ENCODE results near the gene RETREG1.

Gene RETREG1

GRCh38 chr5:16606628-16607027 is 10.2 kb downstream of the RETREG1 start:
- DNase-seq (ENCODE audit: low read depth), result no peak
- TF ChIP-seq, protein P1, sequence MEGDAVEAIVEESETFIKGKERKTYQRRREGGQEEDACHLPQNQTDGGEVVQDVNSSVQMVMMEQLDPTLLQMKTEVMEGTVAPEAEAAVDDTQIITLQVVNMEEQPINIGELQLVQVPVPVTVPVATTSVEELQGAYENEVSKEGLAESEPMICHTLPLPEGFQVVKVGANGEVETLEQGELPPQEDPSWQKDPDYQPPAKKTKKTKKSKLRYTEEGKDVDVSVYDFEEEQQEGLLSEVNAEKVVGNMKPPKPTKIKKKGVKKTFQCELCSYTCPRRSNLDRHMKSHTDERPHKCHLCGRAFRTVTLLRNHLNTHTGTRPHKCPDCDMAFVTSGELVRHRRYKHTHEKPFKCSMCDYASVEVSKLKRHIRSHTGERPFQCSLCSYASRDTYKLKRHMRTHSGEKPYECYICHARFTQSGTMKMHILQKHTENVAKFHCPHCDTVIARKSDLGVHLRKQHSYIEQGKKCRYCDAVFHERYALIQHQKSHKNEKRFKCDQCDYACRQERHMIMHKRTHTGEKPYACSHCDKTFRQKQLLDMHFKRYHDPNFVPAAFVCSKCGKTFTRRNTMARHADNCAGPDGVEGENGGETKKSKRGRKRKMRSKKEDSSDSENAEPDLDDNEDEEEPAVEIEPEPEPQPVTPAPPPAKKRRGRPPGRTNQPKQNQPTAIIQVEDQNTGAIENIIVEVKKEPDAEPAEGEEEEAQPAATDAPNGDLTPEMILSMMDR (IDR thresholded peaks at IDR 0.05; ENCODE audit: low read depth, low read length, missing control alignments), result no peak
- no peak overlapping the region for H3K4me3 ChIP-seq (ENCODE audit: low read depth, low read length)
- in situ Hi-C loops (cut with HindIII; ENCODE audit: low sequenced_read_pairs), result loop anchor here (10.0 kb wide), 1 partner anchor 58 kb away; no protein-coding TSS in a partner anchor

GRCh38 chr5:16603701-16604100 is 13.1 kb downstream of the RETREG1 start:
- TF ChIP-seq, protein P1 (IDR thresholded peaks at IDR 0.05; ENCODE audit: low read depth, low read length, missing control alignments), result no peak
- no peak for DNase-seq (ENCODE audit: low read depth)
- no peak overlapping the region for H3K4me3 ChIP-seq (ENCODE audit: low read depth, low read length)
- in situ Hi-C loops (cut with HindIII; ENCODE audit: low sequenced_read_pairs), result loop anchor here (10.0 kb wide), 1 partner anchor 61 kb away; no protein-coding TSS in a partner anchor

DNA sequence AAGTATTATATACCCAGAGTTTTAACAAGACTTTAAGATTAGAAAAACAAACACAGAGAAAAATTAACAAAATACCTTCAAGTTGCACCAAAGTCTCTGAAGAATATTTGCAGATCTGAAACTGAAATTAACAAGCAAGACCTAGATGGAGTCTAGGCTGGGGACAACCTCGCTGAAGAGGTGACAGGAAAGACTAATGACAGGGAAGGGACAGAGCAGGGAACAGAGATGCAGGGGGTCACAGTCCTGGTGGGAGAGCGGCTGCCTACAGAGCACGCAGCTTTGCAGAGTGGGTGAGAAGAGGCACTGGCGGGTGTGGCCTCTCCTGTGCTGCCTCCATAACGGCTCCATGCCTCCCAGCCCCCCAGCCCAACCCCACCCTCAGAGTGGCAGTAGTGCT is 13.5 kb downstream of the RETREG1 start:
- in situ Hi-C loops (cut with HindIII; ENCODE audit: low sequenced_read_pairs), result loop anchor here (10.0 kb wide), 1 partner anchor 62 kb away; no protein-coding TSS in a partner anchor
- H3K4me3 ChIP-seq (ENCODE audit: low read depth, low read length), result no peak overlapping the region
- no peak for DNase-seq (ENCODE audit: low read depth)
- TF ChIP-seq, protein P1 (IDR thresholded peaks at IDR 0.05; ENCODE audit: low read depth, low read length, missing control alignments), result no peak

DNA sequence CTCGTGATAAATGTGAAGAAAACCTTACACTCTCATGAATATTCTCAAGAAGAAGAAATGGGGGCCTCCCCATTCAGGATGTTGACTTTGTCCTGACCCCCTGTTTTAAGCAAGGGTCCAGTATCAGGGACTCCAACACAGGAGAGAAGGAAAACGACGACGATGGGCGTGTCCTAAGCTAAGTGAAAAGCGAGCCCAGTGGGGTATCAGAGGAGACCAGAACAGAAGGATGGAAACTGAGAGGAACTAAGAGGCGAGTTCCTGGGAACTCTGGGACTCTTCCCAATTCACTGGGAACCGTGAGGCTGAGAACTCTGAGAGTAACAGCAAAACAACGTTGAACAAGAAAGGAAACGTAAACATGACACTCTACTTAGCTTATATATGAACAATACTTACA is 14.6 kb downstream of the RETREG1 start:
- H3K4me3 ChIP-seq (ENCODE audit: low read depth, low read length), result no peak overlapping the region
- DNase-seq (ENCODE audit: low read depth), result no peak
- TF ChIP-seq, protein P1 (IDR thresholded peaks at IDR 0.05; ENCODE audit: low read depth, low read length, missing control alignments), result no peak
- in situ Hi-C loops (cut with HindIII; ENCODE audit: low sequenced_read_pairs), result loop anchor here (10.0 kb wide), 1 partner anchor 63 kb away; no protein-coding TSS in a partner anchor

DNA sequence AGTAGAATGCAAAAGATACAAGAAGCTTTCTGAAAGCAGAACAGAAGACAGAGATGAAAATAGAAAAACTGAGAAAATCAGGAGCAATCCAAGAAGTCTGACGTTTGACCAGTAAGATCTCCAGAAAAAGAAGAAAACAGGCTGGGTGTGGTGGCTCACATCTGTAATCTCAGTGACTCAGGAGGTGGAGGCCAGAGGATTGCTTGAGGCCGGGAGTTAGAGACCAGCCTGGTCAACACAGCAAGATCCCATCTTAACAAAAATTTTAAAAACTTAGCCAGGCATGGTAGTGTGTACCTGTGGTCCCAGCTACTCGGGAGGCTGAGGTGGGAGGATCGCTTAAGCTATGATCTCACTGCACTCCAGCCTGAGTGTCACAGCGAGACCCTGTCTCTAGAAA is 15.9 kb downstream of the RETREG1 start:
- no peak overlapping the region for H3K4me3 ChIP-seq (ENCODE audit: low read depth, low read length)
- TF ChIP-seq, protein P1 (IDR thresholded peaks at IDR 0.05; ENCODE audit: low read depth, low read length, missing control alignments), result no peak
- no peak for DNase-seq (ENCODE audit: low read depth)
- in situ Hi-C loops (cut with HindIII; ENCODE audit: low sequenced_read_pairs), result loop anchor here (10.0 kb wide), 1 partner anchor 64 kb away; no protein-coding TSS in a partner anchor

DNA sequence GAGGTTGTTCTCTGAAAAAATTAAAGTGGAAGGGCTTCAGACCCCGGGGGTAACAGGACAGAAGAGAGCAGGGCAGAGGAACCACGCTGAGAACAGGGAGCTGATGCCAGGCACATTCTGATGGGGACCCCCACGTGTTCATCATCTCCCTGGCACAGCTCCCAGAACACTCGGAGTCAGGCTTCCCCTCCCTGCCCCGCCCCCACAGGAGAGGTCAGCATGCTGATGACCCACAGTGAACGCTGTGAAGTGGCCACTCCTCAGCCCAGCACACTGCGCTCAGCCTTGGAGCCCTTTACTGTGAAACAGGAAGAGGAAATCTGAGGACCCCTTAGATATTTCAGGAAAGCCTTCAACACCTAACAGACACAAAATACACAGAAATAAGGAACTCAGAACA is 16.4 kb downstream of the RETREG1 start:
- TF ChIP-seq, protein P1 (IDR thresholded peaks at IDR 0.05; ENCODE audit: low read depth, low read length, missing control alignments), result no peak
- DNase-seq (ENCODE audit: low read depth), result no peak
- in situ Hi-C loops (cut with HindIII; ENCODE audit: low sequenced_read_pairs), result loop anchor here (10.0 kb wide), 1 partner anchor 64 kb away; no protein-coding TSS in a partner anchor
- no peak overlapping the region for H3K4me3 ChIP-seq (ENCODE audit: low read depth, low read length)

All from astrocyte of the cerebellum (primary cell).